ENCODE measurements around the gene BRICD5.

BRICD5 gene

GRCh38 chr16:2163211-2163881 lies 47.3 kb downstream of the BRICD5 start:
- ATAC-seq (peak; percentile 47), DNase-seq (no peak)

- no peak for ATAC-seq
- DNase-seq, result no peak
Observed at GRCh38 chr16:2162676-2163118, 48.0 kb downstream of the BRICD5 start.

GRCh38 chr16:2161911-2162310 lies 48.8 kb downstream of the BRICD5 start:
- DNase-seq (no peak), ATAC-seq (no peak)

GRCh38 chr16:2160915-2161551 lies 49.6 kb downstream of the BRICD5 start:
- ATAC-seq (no peak), DNase-seq (no peak)

All from stimulated activated naive CD8-positive, alpha-beta T cell treated with anti-CD3 and anti-CD28 coated beads, Interleukin-15, Interleukin-2, amounts not matched to agents 100 U/mL and 50 U/mL, for 24 hours (primary cell).